Aorta (tissue), 4 donors: Measurements from ENCODE around the gene IL4. TPM values are rescaled to one million over a fixed set of nuclear protein-coding genes. Genes with fewer than 3 reads are reported as not detected.

Experiments
- polyA plus RNA-seq, 2 donors: library from polyadenylated mRNA; stranded (reverse); fragments of 200-250 nt; gene quantifications; one replicate each; pipeline ENCODE4 v1.2.3, GENCODE V29; 2013
- total RNA-seq, 2 donors: library from RNA; stranded (reverse); fragmentation: NEBNext Ultra II Directional; extraction: Animal tissue kit (Norgen Biotek cat#: 25700); gene quantifications; one replicate each; pipeline ENCODE4 v1.2.1, GENCODE V29; 2021
- donor health status: healthy with polysubstance abuse.
- donor health status: Bipolar disorder and iron deficiency.
- donor health status: DM: no; HTN: no; CAD: no.
- donor health status: DM: yes; HTN: yes; CAD: no.

Gene IL4
- total and polyA plus RNA-seq, 4 donors: not detected

Other genes with a start within 250 kb of the IL4 start
- 10 to 100 TPM; 26.8 to 36.1 TPM for gene IRF1, start 183.2 kb upstream of the IL4 start, total RNA-seq
- gene IRF1, start 183.2 kb upstream of the IL4 start, polyA plus RNA-seq: 10 to 100 TPM; 12.9 to 13.1 TPM
- gene IL5, start 130.5 kb upstream of the IL4 start, total RNA-seq: not detected
- gene IL5, start 130.5 kb upstream of the IL4 start, polyA plus RNA-seq: not detected
- 10 to 100 TPM; 29.9 to 36.3 TPM for gene RAD50, start 117.0 kb upstream of the IL4 start, total RNA-seq
- gene RAD50, start 117.0 kb upstream of the IL4 start, polyA plus RNA-seq: 1 to 10 TPM; 6.1 to 9.7 TPM
- not detected for gene IL13, start 15.8 kb upstream of the IL4 start, total RNA-seq
- gene IL13, start 15.8 kb upstream of the IL4 start, polyA plus RNA-seq: under 1 TPM in 1 of 2 donors, not detected in 1; 0.15 TPM
- 10 to 100 TPM; 10.1 to 15.1 TPM for gene KIF3A, start 63.6 kb downstream of the IL4 start, total RNA-seq
- gene KIF3A, start 63.6 kb downstream of the IL4 start, polyA plus RNA-seq: 10 to 100 TPM in 1 of 2 donors, 1 to 10 TPM in 1; 4.5 to 11.0 TPM
- gene CCNI2, start 73.4 kb downstream of the IL4 start, total RNA-seq: not detected
- under 1 TPM in 1 of 2 donors, not detected in 1; 0.38 TPM for gene CCNI2, start 73.4 kb downstream of the IL4 start, polyA plus RNA-seq
- gene SEPTIN8, start 103.2 kb downstream of the IL4 start, total RNA-seq: 100 to 1,000 TPM in 1 of 2 donors, 10 to 100 TPM in 1; 56.7 to 103 TPM
- 10 to 100 TPM; 48.6 to 58.2 TPM for gene SEPTIN8, start 103.2 kb downstream of the IL4 start, polyA plus RNA-seq
- gene SOWAHA, start 139.3 kb downstream of the IL4 start, total RNA-seq: under 1 TPM in 1 of 2 donors, not detected in 1; 0.18 TPM
- gene SOWAHA, start 139.3 kb downstream of the IL4 start, polyA plus RNA-seq: 1 to 10 TPM in 1 of 2 donors, under 1 TPM in 1; 0.41 to 9.5 TPM
- 10 to 100 TPM in 1 of 2 donors, 1 to 10 TPM in 1; 6.1 to 15.0 TPM for gene SHROOM1, start 156.7 kb downstream of the IL4 start, total RNA-seq
- 10 to 100 TPM in 1 of 2 donors, 1 to 10 TPM in 1; 1.4 to 11.7 TPM for gene SHROOM1, start 156.7 kb downstream of the IL4 start, polyA plus RNA-seq
- under 1 TPM; 0.19 to 0.39 TPM for gene GDF9, start 192.5 kb downstream of the IL4 start, total RNA-seq
- under 1 TPM in 1 of 2 donors, not detected in 1; 0.84 TPM for gene GDF9, start 192.5 kb downstream of the IL4 start, polyA plus RNA-seq
- 100 to 1,000 TPM; 212 to 249 TPM for gene UQCRQ, start 192.7 kb downstream of the IL4 start, total RNA-seq
- gene UQCRQ, start 192.7 kb downstream of the IL4 start, polyA plus RNA-seq: 100 to 1,000 TPM; 249 to 397 TPM
- 1 to 10 TPM; 1.3 to 2.1 TPM for gene LEAP2, start 199.7 kb downstream of the IL4 start, total RNA-seq
- gene LEAP2, start 199.7 kb downstream of the IL4 start, polyA plus RNA-seq: 1 to 10 TPM in 1 of 2 donors, under 1 TPM in 1; 0.88 to 1.7 TPM